Stomach smooth muscle (tissue), 2 donors: ENCODE measurements around the gene PXDN.

Experiments
- H3K27ac ChIP-seq: one replicate; pipeline ENCODE4 v1.7.0; 2013; ENCODE audit warnings: mild to moderate bottlenecking, low read length, inconsistent platforms
- H3K27me3 ChIP-seq, 2 donors: one replicate each; pipeline ENCODE4 v1.7.0; 2013; ENCODE audit warnings: low read length in 2 of 2; ENCODE audit not compliant: insufficient read depth in 2 of 2, control insufficient read depth in 1 of 2
- H3K36me3 ChIP-seq, 2 donors: one replicate each; pipeline ENCODE4 v1.7.0; 2013; ENCODE audit warnings: low read length in 2 of 2; ENCODE audit not compliant: control insufficient read depth in 2 of 2, insufficient read depth in 2 of 2
- H3K4me1 ChIP-seq: one replicate; pipeline ENCODE4 v1.7.0; 2013; ENCODE audit warnings: low read length; ENCODE audit not compliant: control insufficient read depth, insufficient read depth
- H3K4me3 ChIP-seq, 2 donors: one replicate each; pipeline ENCODE4 v1.7.0; 2013; ENCODE audit warnings: low read length in 2 of 2
- H3K9ac ChIP-seq, 2 donors: one replicate each; pipeline ENCODE4 v1.7.0; 2013; ENCODE audit warnings: low read length in 2 of 2, mild to moderate bottlenecking in 1 of 2
- H3K9me3 ChIP-seq, 2 donors: one replicate each; pipeline ENCODE4 v1.7.0; 2013; ENCODE audit warnings: low read length in 2 of 2; ENCODE audit not compliant: control insufficient read depth in 2 of 2
- donor health status: healthy.
- donor health status: Pancreatic carcinoma.

PXDN gene

DNA sequence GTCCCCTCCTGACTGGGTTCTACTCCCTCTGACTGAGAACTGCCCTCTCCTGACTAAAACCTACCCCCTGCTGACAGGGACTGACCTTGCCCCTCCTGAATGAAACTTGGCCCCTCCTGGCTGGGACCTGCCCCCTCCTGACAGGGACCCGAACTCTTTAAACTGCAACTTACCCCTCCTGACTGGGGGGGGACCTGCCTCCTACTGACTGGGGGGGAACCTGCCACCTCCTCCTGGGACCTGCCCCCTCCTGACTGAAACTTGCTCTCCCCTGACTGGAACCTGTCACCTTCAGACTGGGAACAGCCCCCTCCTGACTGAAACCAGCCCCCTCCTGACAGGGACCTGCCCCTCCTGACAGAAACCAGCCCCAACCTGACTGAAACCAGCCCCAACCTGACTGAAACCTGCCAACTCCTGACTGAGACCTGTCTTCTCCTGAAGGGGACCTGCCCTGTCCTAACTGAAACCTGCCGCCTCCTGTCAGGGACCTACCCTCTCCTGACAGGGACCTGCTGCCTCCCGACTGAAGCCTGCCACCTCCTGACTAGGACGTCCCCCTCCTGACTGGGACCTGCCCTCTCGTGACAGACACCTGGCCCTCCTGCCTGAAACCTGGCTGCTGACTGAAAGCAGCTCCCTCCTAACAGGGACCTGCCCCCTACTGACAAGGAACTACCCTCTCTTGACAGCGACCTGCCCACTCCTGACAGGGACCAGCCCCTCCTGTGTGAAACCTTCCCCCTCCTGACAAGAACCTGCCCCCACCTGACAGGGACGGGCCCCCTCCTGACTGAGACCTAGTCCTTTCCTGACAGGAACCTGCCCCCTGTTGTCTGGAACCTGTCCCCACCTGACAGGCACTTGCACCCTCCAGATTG, 87.1 kb downstream of the PXDN start:
- Histone ChIP-seq H3K27me3 (no peaks in the 10 kb centered on the region), H3K9ac (no peak overlapping the region), H3K27ac (peak overlapping the region; percentile 37)

DNA sequence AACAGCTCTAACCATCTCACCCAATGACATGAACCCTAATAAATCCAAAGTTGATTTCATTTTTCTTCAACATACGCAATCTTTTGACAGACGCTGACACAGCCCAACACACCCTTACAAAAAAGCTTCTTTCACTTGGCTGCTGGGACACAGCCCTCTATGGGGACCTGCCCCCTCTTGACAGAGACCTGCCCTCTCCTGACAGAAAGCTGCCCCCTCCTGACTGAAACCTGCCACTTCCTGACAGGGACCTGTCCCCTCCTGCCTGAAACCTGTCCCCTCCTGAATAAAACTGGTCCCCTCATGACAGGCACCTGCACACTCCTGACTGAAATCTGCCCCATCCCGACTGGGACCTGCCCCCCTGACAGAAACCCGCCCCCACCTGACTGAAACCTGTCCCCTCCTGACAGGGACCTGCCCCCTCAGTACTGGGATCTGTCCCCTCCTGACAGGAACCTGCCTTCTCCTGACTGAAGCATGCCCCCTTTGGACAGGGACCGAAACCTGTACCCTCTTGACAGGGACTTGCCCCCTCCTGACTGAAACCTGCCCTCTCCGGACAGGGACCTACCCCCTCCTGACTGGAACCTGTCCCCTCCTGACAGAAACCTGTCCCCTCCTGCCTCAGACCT, 87.9 kb downstream of the PXDN start:
- peaks cover 25% of the 10 kb centered on the region for H3K4me1 ChIP-seq
- H3K27ac ChIP-seq, result peak overlapping the region; percentile 37
- no peaks in the 10 kb centered on the region for H3K27me3 ChIP-seq
- no peak overlapping the region for H3K4me3 ChIP-seq
- peak overlapping the region in 1 of 2 donors; percentile 16 for H3K9ac ChIP-seq
- no peaks in the 10 kb centered on the region for H3K9me3 ChIP-seq
- H3K36me3 ChIP-seq, result peaks cover 23 to 24% of the 10 kb centered on the region in 2 donors

More for the DNA sequence above, 87.1 kb downstream of the PXDN start:
- Histone ChIP-seq H3K4me3 (no peak overlapping the region), H3K4me1 (peaks cover 18% of the 10 kb centered on the region), H3K36me3 (peaks cover 30 to 31% of the 10 kb centered on the region in 2 donors), H3K9me3 (no peaks in the 10 kb centered on the region)

DNA sequence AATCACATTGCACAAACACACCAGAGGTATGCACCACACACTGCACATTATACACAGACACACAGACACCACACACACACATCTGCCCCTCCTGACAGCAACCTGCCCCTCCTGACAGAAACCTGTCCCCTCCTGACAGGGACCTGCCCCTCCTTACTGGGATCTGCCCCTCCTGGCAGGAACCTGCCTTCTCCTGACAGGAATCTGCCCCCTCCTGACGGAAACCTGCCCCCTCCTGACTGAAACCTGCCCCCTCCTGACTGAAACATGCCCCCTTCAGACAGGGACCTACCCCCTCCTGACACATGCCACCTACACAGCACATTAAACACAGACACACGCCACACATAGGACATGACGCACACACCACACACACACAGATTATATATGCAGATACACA, 88.9 kb downstream of the PXDN start:
- Histone ChIP-seq H3K27ac (no peak overlapping the region), H3K36me3 (peaks cover 14 to 15% of the 10 kb centered on the region in 2 donors), H3K9ac (no peak overlapping the region), H3K4me1 (peaks cover 35% of the 10 kb centered on the region), H3K27me3 (no peaks in the 10 kb centered on the region), H3K4me3 (no peak overlapping the region), H3K9me3 (no peaks in the 10 kb centered on the region)

DNA sequence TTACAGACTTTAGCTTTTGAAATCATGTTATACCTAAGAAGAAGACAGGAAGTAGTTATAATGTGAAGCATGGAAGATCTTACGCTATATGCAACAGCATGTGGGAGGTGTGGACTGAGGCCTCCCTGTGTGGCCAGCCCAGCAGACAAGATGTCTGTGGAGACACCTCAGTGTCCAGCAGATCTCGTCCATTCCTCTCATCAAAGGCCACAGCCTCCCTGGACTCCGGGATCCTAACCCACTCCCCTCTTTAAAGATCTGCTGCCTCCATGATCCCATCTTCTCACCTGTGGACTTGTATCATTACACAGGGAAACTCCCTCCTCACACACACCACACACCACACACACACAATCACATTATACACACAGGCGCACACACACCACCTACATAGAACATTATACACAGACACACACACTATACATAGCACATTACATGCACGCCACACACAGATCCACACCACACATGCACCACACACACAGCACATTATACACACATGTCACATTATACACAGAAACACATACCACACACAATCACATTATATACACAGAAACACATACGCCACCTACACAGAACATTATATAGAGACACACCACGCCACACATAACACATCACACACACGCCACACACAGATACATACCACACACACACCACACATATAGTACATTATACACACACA, 89.5 kb downstream of the PXDN start:
- no peaks in the 10 kb centered on the region for H3K9me3 ChIP-seq
- H3K4me3 ChIP-seq, result no peak overlapping the region
- peak overlapping the region; percentile 6 for H3K27ac ChIP-seq
- peaks cover 37% of the 10 kb centered on the region for H3K4me1 ChIP-seq
- H3K36me3 ChIP-seq, result peaks cover 8 to 12% of the 10 kb centered on the region in 2 donors
- no peaks in the 10 kb centered on the region for H3K27me3 ChIP-seq
- H3K9ac ChIP-seq, result no peak overlapping the region

DNA sequence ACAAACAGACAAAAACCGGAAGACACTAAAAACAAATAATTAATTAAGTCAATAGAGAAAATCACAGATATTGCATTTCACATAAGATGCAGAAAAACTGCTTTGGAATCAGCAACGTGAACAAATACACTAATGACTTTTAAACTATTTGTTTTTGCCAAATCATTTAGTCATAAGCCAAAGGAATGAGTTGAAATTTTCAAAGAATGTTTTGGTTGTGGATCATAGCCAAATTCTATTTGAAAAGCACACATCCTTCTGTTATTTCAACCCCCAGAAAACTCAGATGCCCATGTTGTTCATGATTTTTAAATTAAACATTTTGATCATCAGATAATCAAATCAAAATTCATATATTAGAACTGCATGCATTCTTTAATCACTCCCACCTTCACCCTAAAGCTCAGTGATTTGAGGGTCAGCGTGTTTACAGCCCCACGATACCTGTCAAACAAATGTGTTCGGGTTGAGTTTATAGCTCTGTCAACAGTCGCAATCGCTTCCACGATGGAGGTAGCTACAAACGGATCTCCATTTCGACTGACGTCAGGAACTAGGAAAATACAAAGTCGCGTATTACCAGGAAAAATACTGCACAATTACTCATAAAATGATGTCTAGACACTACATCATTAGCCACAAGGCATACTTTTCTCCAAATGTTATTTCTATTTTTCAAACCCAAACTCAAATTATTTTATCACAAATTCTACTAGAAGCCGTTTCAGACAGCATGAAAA, 90.2 kb downstream of the PXDN start:
- H3K9ac ChIP-seq, result no peak overlapping the region
- H3K4me3 ChIP-seq, result no peak overlapping the region
- H3K4me1 ChIP-seq, result peaks cover 37% of the 10 kb centered on the region
- peaks cover 9 to 14% of the 10 kb centered on the region in 2 donors for H3K36me3 ChIP-seq
- H3K27me3 ChIP-seq, result no peaks in the 10 kb centered on the region
- peak overlapping the region; percentile 91 for H3K27ac ChIP-seq
- no peaks in the 10 kb centered on the region for H3K9me3 ChIP-seq

DNA sequence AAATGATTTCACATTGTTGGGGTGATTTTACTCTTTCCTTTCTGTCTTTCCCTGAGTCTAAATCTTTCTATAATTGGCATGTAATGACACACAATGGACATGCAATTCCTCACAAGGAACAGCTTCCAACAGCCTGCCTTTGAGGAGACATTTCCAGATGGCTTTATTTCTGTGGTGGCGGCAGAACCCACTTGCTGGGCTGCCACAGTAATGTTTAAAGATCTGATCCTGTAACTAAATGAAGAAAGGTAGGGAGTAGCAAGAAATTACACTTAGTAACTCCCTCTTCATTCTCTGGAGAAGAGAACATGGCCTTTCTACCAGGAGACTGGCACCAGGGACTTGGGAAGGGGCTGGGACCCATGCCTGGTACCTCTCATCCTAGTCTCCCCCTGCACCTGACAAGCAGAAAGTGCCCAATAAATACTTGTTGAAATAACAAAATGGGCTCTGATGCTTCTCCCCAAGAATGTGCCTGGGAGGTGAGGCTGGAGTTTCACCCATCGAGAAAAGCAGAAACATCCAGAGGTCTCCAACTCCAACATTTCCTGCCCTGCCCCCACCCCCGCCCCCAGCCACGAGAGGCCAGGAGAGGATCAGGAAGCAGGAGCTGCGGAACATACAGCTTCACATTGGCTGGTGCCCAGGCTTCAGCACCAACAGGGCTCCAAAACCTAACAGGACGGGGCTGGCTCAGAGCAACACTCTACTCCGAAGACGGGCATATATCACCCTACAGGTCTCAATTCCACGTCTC, 92.1 kb downstream of the PXDN start:
- Histone ChIP-seq H3K36me3 (peaks cover 23 to 28% of the 10 kb centered on the region in 2 donors), H3K9ac (peak overlapping the region; percentile 58 to 60), H3K4me3 (peak overlapping the region in 1 of 2 donors; percentile 35), H3K27ac (peak overlapping the region; percentile 91), H3K27me3 (no peaks in the 10 kb centered on the region), H3K9me3 (no peaks in the 10 kb centered on the region), H3K4me1 (peaks cover 37% of the 10 kb centered on the region)

DNA sequence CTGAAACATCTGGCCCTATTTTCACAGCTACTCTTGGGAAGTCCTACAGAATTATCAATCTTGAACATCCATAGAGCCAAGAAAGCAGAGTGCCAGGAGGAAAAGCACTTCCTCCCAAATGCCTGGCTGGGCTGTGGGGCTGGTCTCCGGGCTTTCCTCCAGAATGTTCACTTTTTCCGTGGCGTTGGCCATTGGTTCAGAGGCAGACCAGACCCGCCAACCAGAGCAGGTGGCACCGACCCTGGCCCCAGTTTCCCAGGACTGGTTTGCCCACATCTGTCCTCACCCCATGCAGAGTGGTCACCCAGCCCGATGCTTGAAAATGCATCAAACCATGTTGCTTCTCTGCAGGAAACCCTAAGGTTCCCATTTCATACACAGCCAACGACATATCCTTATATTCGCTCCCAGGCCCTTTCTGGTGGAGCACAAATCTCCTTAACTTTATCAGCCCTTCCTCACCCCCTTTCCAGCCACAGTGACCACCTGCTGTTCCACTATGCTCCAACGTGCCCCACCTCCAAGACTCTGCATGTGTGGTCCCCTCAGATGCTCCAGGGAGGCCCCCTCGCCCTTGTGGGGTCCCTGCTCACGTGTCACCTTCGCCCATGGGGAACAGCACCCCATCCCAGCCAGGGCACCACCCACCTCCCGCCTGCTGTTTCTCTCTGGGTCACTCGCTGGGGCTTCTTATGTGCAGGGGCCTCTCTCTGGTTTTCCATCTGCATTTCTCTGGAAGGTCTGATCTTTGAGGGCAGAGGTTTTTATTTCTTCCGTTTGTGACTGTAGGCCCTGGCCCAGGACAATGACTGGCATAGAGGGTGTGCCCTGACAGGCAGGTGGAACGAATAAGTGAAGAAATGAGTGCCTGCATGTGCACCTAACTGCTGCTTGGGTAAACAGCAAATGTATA, 92.9 kb downstream of the PXDN start:
- H3K4me1 ChIP-seq, result peaks cover 37% of the 10 kb centered on the region
- no peak overlapping the region for H3K4me3 ChIP-seq
- H3K36me3 ChIP-seq, result peaks cover 25 to 31% of the 10 kb centered on the region in 2 donors
- H3K9me3 ChIP-seq, result no peaks in the 10 kb centered on the region
- H3K27me3 ChIP-seq, result no peaks in the 10 kb centered on the region
- H3K27ac ChIP-seq, result peak overlapping the region; percentile 91
- peak overlapping the region in 1 of 2 donors; percentile 2 for H3K9ac ChIP-seq

DNA sequence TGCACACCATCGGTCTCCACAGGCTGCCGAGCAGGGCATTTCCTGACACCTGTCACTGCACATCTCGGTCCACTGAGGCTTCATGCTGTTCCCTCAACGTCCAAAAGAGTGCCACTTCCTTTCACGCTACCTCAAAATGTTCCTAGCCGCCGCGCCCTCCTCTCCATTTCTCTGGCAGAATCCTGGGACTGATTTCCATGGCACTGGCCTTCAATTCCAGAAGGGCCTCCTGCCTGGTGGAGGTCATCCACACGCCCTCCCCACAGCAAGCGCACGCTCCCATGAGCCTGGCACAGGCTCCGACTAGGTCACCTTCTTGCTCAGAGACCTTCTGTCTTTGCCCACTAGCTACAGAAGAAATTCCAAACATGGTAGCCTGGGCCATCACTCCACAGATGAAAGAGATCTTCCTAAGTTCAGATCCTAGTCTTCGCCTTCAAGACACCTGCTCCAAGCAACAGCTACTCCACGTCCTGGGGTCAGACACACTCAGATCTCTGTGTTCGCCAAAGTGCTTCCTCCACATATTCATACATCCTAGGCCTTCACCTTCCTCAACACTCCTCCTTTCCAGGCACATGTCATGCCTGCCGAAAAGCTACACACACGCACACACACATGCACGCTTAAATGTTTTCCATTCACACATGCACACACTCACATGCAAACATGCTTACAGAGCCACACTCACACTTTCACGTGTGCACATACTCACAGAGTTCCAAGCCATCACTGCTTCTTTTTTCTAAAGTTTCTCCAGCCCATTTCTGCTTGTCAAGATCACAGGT, 94.0 kb downstream of the PXDN start:
- Histone ChIP-seq H3K4me3 (no peak overlapping the region), H3K4me1 (peaks cover 37% of the 10 kb centered on the region), H3K9me3 (no peaks in the 10 kb centered on the region), H3K27me3 (no peaks in the 10 kb centered on the region), H3K36me3 (peaks cover 33 to 34% of the 10 kb centered on the region in 2 donors), H3K9ac (no peak overlapping the region), H3K27ac (peak overlapping the region; percentile 91)
